Vagina (tissue), 2 donors: ENCODE data around the gene PAEP.
"Not testable (repeated sequence)": the region's sequence is repeated elsewhere in the genome, so short reads cannot be mapped to it uniquely, and the experiment has no call there.

ENCODE experiments used
- POLR2A ChIP-seq, 2 donors: fragments of 450-650 bp; IDR thresholded peaks; one replicate each; pipeline ENCODE4 v1.6.1; 2017; ENCODE audit warnings: antibody characterized with exemption in 2 of 2, mild to moderate bottlenecking in 2 of 2, moderate library complexity in 2 of 2
- TF ChIP-seq, protein P1 (sequence below), 3 experiments: fragments of 450-650 bp in 2 of 3; fragments of 200-600 bp in 1 of 3; sonication (generic) in 1 of 3; IDR thresholded peaks; one replicate each; pipeline ENCODE4 v1.5.1; 2017 to 2019; ENCODE audit warnings: antibody characterized with exemption in 3 of 3, mild to moderate bottlenecking in 2 of 3, moderate library complexity in 2 of 3

DNA sequence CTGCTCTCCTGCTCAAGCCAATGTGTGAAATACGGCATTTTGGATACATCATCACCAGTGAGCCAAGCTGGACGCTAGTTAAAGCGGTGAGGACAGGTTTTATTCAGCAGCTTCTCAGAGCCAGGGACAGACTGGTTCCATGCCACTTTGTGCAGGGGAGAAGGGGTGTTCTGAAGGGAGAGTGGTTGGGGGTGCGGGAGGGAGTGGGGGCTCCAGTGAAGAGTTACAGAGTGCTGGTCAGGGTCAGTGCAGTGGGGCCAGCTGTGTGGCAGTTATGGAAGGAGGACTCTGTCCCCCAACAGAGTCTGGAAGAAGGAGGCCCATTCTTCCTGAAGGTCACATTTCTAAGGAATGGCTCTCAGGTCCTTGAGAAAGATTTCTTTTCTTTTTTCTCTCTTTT is 26.7 kb upstream of the PAEP start:
- TF ChIP-seq, protein P1, sequence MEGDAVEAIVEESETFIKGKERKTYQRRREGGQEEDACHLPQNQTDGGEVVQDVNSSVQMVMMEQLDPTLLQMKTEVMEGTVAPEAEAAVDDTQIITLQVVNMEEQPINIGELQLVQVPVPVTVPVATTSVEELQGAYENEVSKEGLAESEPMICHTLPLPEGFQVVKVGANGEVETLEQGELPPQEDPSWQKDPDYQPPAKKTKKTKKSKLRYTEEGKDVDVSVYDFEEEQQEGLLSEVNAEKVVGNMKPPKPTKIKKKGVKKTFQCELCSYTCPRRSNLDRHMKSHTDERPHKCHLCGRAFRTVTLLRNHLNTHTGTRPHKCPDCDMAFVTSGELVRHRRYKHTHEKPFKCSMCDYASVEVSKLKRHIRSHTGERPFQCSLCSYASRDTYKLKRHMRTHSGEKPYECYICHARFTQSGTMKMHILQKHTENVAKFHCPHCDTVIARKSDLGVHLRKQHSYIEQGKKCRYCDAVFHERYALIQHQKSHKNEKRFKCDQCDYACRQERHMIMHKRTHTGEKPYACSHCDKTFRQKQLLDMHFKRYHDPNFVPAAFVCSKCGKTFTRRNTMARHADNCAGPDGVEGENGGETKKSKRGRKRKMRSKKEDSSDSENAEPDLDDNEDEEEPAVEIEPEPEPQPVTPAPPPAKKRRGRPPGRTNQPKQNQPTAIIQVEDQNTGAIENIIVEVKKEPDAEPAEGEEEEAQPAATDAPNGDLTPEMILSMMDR (IDR thresholded peaks at IDR 0.05): not testable (repeated sequence)
- not testable (repeated sequence) for TF ChIP-seq POLR2A (IDR thresholded peaks at IDR 0.05)
